ENCODE results near the gene TRPM1. TPM values are rescaled to one million over a fixed set of nuclear protein-coding genes. Genes with fewer than 3 reads are reported as not detected.

TRPM1 gene
- total RNA-seq, 2 donors from 2014 or later, result not detected

- no peak overlapping the region for H3K9ac ChIP-seq (ENCODE audit: extremely low read depth, low read length, poor library complexity, severe bottlenecking)
- TF ChIP-seq CTCF (conservative IDR thresholded peaks at IDR 0.05), result no peak
- no peaks in the 10 kb centered on the region for H3K4me1 ChIP-seq (ENCODE audit: control insufficient read depth, insufficient read depth, low read length)
- no peaks in the 10 kb centered on the region for H3K9me3 ChIP-seq (ENCODE audit: control insufficient read depth, low read length)
- H3K27ac Mint-ChIP-seq, result no peak overlapping the region
- no peak overlapping the region for H3K27ac ChIP-seq (ENCODE audit: low read depth, low read length)
- no peaks in the 10 kb centered on the region for H3K36me3 Mint-ChIP-seq (ENCODE audit: low read depth)
- H3K4me3 Mint-ChIP-seq, result no peak overlapping the region
- DNase-seq, result no peak
- peaks cover 17% of the 10 kb centered on the region for H3K4me1 Mint-ChIP-seq
- H3K27me3 ChIP-seq (ENCODE audit: control insufficient read depth, insufficient read depth, low read length, poor library complexity, severe bottlenecking), result no peaks in the 10 kb centered on the region
- H3K4me3 ChIP-seq (ENCODE audit: low read length), result no peak overlapping the region
- H3K27me3 Mint-ChIP-seq (ENCODE audit: insufficient read depth), result no peaks in the 10 kb centered on the region
- no peaks in the 10 kb centered on the region for H3K9me3 Mint-ChIP-seq
- 91 to 92% methylated on average over 3 to 5 of the region's 5 CpGs for WGBS, 2 experiments (ENCODE audit: insufficient coverage in 1 of 2, insufficient read length in 1 of 2)
- no peaks in the 10 kb centered on the region for H3K36me3 ChIP-seq (ENCODE audit: control insufficient read depth, insufficient read depth, low read length)
Observed at GRCh38 chr15:31096563-31096962, 5.0 kb downstream of the TRPM1 start.

GRCh38 chr15:31091481-31091880 lies 10.0 kb downstream of the TRPM1 start:
- Histone ChIP-seq H3K36me3 (ENCODE audit: control insufficient read depth, insufficient read depth, low read length) (no peaks in the 10 kb centered on the region), H3K27ac (ENCODE audit: low read depth, low read length) (no peak overlapping the region), H3K4me1 (ENCODE audit: control insufficient read depth, insufficient read depth, low read length) (no peaks in the 10 kb centered on the region), H3K4me3 (ENCODE audit: low read length) (no peak overlapping the region), H3K9me3 (ENCODE audit: control insufficient read depth, low read length) (no peaks in the 10 kb centered on the region), H3K9ac (ENCODE audit: extremely low read depth, low read length, poor library complexity, severe bottlenecking) (no peak overlapping the region), H3K27me3 (ENCODE audit: control insufficient read depth, insufficient read depth, low read length, poor library complexity, severe bottlenecking) (no peaks in the 10 kb centered on the region)
- H3K4me3 Mint-ChIP-seq, result no peak overlapping the region
- H3K4me1 Mint-ChIP-seq, result peaks cover 3% of the 10 kb centered on the region
- no peak overlapping the region for H3K27ac Mint-ChIP-seq
- H3K36me3 Mint-ChIP-seq (ENCODE audit: low read depth), result no peaks in the 10 kb centered on the region
- 88 to 90% methylated on average over 5 to 6 of the region's 6 CpGs for WGBS, 2 experiments (ENCODE audit: insufficient coverage in 1 of 2, insufficient read length in 1 of 2)
- H3K27me3 Mint-ChIP-seq (ENCODE audit: insufficient read depth), result no peaks in the 10 kb centered on the region
- peaks cover 3% of the 10 kb centered on the region for H3K9me3 Mint-ChIP-seq
- DNase-seq, result no peak
- no peak for TF ChIP-seq CTCF (conservative IDR thresholded peaks at IDR 0.05)

- Histone ChIP-seq H3K9ac (ENCODE audit: extremely low read depth, low read length, poor library complexity, severe bottlenecking) (no peak overlapping the region), H3K9me3 (ENCODE audit: control insufficient read depth, low read length) (no peaks in the 10 kb centered on the region), H3K27me3 (ENCODE audit: control insufficient read depth, insufficient read depth, low read length, poor library complexity, severe bottlenecking) (no peaks in the 10 kb centered on the region), H3K27ac (ENCODE audit: low read depth, low read length) (no peak overlapping the region), H3K4me3 (ENCODE audit: low read length) (no peak overlapping the region), H3K36me3 (ENCODE audit: control insufficient read depth, insufficient read depth, low read length) (no peaks in the 10 kb centered on the region), H3K4me1 (ENCODE audit: control insufficient read depth, insufficient read depth, low read length) (no peaks in the 10 kb centered on the region)
- no peak overlapping the region for H3K27ac Mint-ChIP-seq
- DNase-seq, result no peak
- no peak overlapping the region for H3K4me3 Mint-ChIP-seq
- peaks cover 3% of the 10 kb centered on the region for H3K9me3 Mint-ChIP-seq
- no peaks in the 10 kb centered on the region for H3K36me3 Mint-ChIP-seq (ENCODE audit: low read depth)
- 83 to 87% methylated on average over 3 to 4 of the region's 4 CpGs for WGBS, 2 experiments (ENCODE audit: insufficient coverage in 1 of 2, insufficient read length in 1 of 2)
- H3K4me1 Mint-ChIP-seq, result peaks cover 3% of the 10 kb centered on the region
- no peak for TF ChIP-seq CTCF (conservative IDR thresholded peaks at IDR 0.05)
- H3K27me3 Mint-ChIP-seq (ENCODE audit: insufficient read depth), result no peaks in the 10 kb centered on the region
Observed at GRCh38 chr15:31090766-31091165, 10.8 kb downstream of the TRPM1 start.

Measured in endodermal cell (in vitro differentiated cells).